ENCODE data around the gene NRP2.

GRCh38 chr2:205658068-205658467, 24.2 kb upstream of the NRP2 start:
- no peak for TF ChIP-seq POLR2A (IDR thresholded peaks at IDR 0.05)
- TF ChIP-seq CTCF (IDR thresholded peaks at IDR 0.05) = no peak

Data from transverse colon (tissue), 3 donors.